Spleen (tissue), 11 donors: ENCODE results near the gene PTPN14. TPM values are rescaled to one million over a fixed set of nuclear protein-coding genes. Genes with fewer than 3 reads are reported as not detected.

ENCODE experiments used
- DNase-seq: peaks from one replicate; pipeline ENCODE4 v3.0.0-alpha.2; 2020
- H3K27ac ChIP-seq, 8 donors: fragments of 200-600 bp; sonication (generic) in 7 of 8; 1 replicate in 4 of 8; 2 replicates in 4 of 8; pipeline versions ENCODE4 v1.5.0 to v1.8.0; 2016 to 2021; ENCODE audit warnings: inconsistent platforms in 4 of 8, mild to moderate bottlenecking in 4 of 8, moderate library complexity in 1 of 8
- H3K27me3 ChIP-seq, 7 donors: fragments of 200-600 bp; sonication (generic) in 6 of 7; replicated peaks in 1 of 7; 1 replicate in 4 of 7; 2 replicates in 3 of 7; pipeline versions ENCODE4 v1.5.0 to v1.8.0; 2016 to 2021; ENCODE audit warnings: inconsistent platforms in 3 of 7, mild to moderate bottlenecking in 1 of 7
- H3K36me3 ChIP-seq, 6 donors: fragments of 200-600 bp; sonication (generic) in 5 of 6; 1 replicate in 4 of 6; 2 replicates in 2 of 6; pipeline versions ENCODE4 v1.5.0 to v1.8.0; 2016 to 2021; ENCODE audit warnings: inconsistent platforms in 2 of 6
- H3K4me1 ChIP-seq, 6 donors: fragments of 200-600 bp; sonication (generic) in 5 of 6; 1 replicate in 3 of 6; 2 replicates in 3 of 6; pipeline versions ENCODE4 v1.5.0 to v1.8.0; 2016 to 2021; ENCODE audit warnings: inconsistent platforms in 3 of 6
- H3K4me3 ChIP-seq, 8 donors: fragments of 200-600 bp; sonication (generic) in 7 of 8; 1 replicate in 4 of 8; 2 replicates in 4 of 8; pipeline versions ENCODE4 v1.5.0 to v1.8.0; 2016 to 2021; ENCODE audit warnings: inconsistent platforms in 4 of 8, mild to moderate bottlenecking in 4 of 8, moderate library complexity in 2 of 8
- H3K9me3 ChIP-seq, 8 donors: fragments of 200-600 bp; sonication (generic) in 7 of 8; 1 replicate in 4 of 8; 2 replicates in 4 of 8; pipeline versions ENCODE4 v1.5.0 to v1.8.0; 2016 to 2021; ENCODE audit warnings: inconsistent platforms in 4 of 8
- CTCF ChIP-seq, 11 experiments: fragments of 200-600 bp in 7 of 11; fragments of 450-650 bp in 4 of 11; sonication (generic) in 4 of 11; IDR thresholded peaks in 8 of 11; conservative IDR thresholded peaks in 3 of 11; 1 replicate in 7 of 11; 2 replicates in 4 of 11; pipeline versions ENCODE4 v1.4.0 to v1.8.0; 2016 to 2021; ENCODE audit warnings: antibody characterized with exemption in 11 of 11, inconsistent platforms in 4 of 11, mild to moderate bottlenecking in 1 of 11
- POLR2A ChIP-seq, 3 donors: fragments of 450-650 bp; IDR thresholded peaks; one replicate each; pipeline ENCODE4 v1.5.1; 2017; ENCODE audit warnings: antibody characterized with exemption in 3 of 3, mild to moderate bottlenecking in 1 of 3
- POLR2AphosphoS5 ChIP-seq, 3 donors: sonication (generic); formaldehyde crosslinking; IDR thresholded peaks; one replicate each; pipeline ENCODE4 v1.5.1; 2017; ENCODE audit warnings: antibody characterized with exemption in 3 of 3
- WGBS, 5 donors: extraction: QIAGEN DNeasy Blood & Tissue Kit in 3 of 5; methylation state at CpG; one replicate each; pipeline versions ENCODE4 v1.1.5 to v1.1.7; 2013 to 2018; 5-methylcytosine and 5-hydroxymethylcytosine counted together
- intact Hi-C: fragments of 100-400 bp; cut with DNase I; formaldehyde crosslinking; loops from one replicate; pipeline ENCODE4 v1.15.0; 2023; ENCODE audit warnings: low total_unique reads
- polyA plus RNA-seq, 3 donors: library from polyadenylated mRNA; stranded (reverse); fragments of 200-250 nt; gene quantifications; one replicate each; pipeline ENCODE4 v1.2.1, GENCODE V29; 2013
- total RNA-seq, 7 donors: library from RNA; depleted of rRNA in 3 of 7; stranded (reverse); fragments of >200 nt in 3 of 7; fragmentation: NEBNext Ultra II Directional in 4 of 7; extraction: Animal tissue kit (Norgen Biotek cat#: 25700) in 4 of 7; gene quantifications; one replicate each; pipeline versions ENCODE4 v1.1.0 to v1.2.1, GENCODE V29; 2016 to 2021
- donor health status: healthy with polysubstance abuse.
- donor health status: DM: no; HTN: no; CAD: no; lungs with moderate emphysema.
- donor health status: DM: no; HTN: no; CAD: no.
- donor health status: Bipolar disorder and iron deficiency.
- donor health status: healthy.
- donor health status: DM: no; HTN: no; CAD: no.
- donor health status: DM: yes; HTN: yes; CAD: no.

The PTPN14 gene
- total and polyA plus RNA-seq, 10 donors = 0.83 to 28.5 (median 16.8) TPM

- Histone ChIP-seq H3K9me3 (peaks cover 0 to 16% (median 8%) of the 10 kb centered on the region in 8 donors), H3K4me3 (no peak overlapping the region), H3K4me1 (peaks cover 0 to 3% (median 1%) of the 10 kb centered on the region in 6 donors), H3K27me3 (no peaks in the 10 kb centered on the region), H3K36me3 (peaks cover 0 to 23% (median 1%) of the 10 kb centered on the region in 6 donors), H3K27ac (no peak overlapping the region)
- TF ChIP-seq POLR2AphosphoS5 (IDR thresholded peaks at IDR 0.05) (no peak), POLR2A (IDR thresholded peaks at IDR 0.05) (no peak), CTCF (IDR thresholded peaks at IDR 0.05 in 8 of 11, conservative IDR thresholded peaks at IDR 0.05 in 3 of 11) (no peak)
- no peak for DNase-seq
- intact Hi-C loops = no loop called here
- 93 to 98% (median 97%) methylated on average over 5 of the region's 5 CpGs for WGBS, 5 donors
These were observed 202.4 kb downstream of the PTPN14 start for GRCh38 chr1:214349008-214349407.

GRCh38 chr1:214344897-214345296 is 206.5 kb downstream of the PTPN14 start:
- DNase-seq = no peak
- H3K27ac ChIP-seq = no peak overlapping the region
- peaks cover 0 to 18% (median 8%) of the 10 kb centered on the region in 8 donors for H3K9me3 ChIP-seq
- TF ChIP-seq CTCF (IDR thresholded peaks at IDR 0.05 in 8 of 11, conservative IDR thresholded peaks at IDR 0.05 in 3 of 11) (no peak), POLR2A (IDR thresholded peaks at IDR 0.05) (no peak), POLR2AphosphoS5 (IDR thresholded peaks at IDR 0.05) (no peak)
- no peaks in the 10 kb centered on the region for H3K27me3 ChIP-seq
- no peak overlapping the region for H3K4me3 ChIP-seq
- H3K4me1 ChIP-seq = peaks cover 0 to 3% (median 0%) of the 10 kb centered on the region in 6 donors
- intact Hi-C loops = no loop called here
- H3K36me3 ChIP-seq = peaks cover 0 to 34% (median 3%) of the 10 kb centered on the region in 6 donors

- H3K4me1 ChIP-seq = no peaks in the 10 kb centered on the region
- H3K4me3 ChIP-seq = no peak overlapping the region
- TF ChIP-seq POLR2A (IDR thresholded peaks at IDR 0.05) = no peak
- H3K36me3 ChIP-seq = peaks cover 0 to 58% (median 4%) of the 10 kb centered on the region in 6 donors
- H3K27me3 ChIP-seq = no peaks in the 10 kb centered on the region
- peaks cover 0 to 18% (median 8%) of the 10 kb centered on the region in 8 donors for H3K9me3 ChIP-seq
- H3K27ac ChIP-seq = no peak overlapping the region
- intact Hi-C loops = no loop called here
- no peak for DNase-seq
These were observed 208.9 kb downstream of the PTPN14 start for GRCh38 chr1:214342525-214342924.

GRCh38 chr1:214341932-214342331 is 209.5 kb downstream of the PTPN14 start:
- H3K27ac ChIP-seq = no peak overlapping the region
- H3K4me3 ChIP-seq = no peak overlapping the region
- 83 to 92% (median 88%) methylated on average over 3 of the region's 3 CpGs for WGBS, 5 donors
- no peaks in the 10 kb centered on the region for H3K27me3 ChIP-seq
- DNase-seq = no peak
- H3K36me3 ChIP-seq = peaks cover 0 to 64% (median 6%) of the 10 kb centered on the region in 6 donors
- H3K4me1 ChIP-seq = no peaks in the 10 kb centered on the region
- peaks cover 0 to 18% (median 8%) of the 10 kb centered on the region in 8 donors for H3K9me3 ChIP-seq
- no peak for TF ChIP-seq CTCF (IDR thresholded peaks at IDR 0.05 in 8 of 11, conservative IDR thresholded peaks at IDR 0.05 in 3 of 11)
- no peak for TF ChIP-seq POLR2A (IDR thresholded peaks at IDR 0.05)
- no peak for TF ChIP-seq POLR2AphosphoS5 (IDR thresholded peaks at IDR 0.05)
- intact Hi-C loops = no loop called here

GRCh38 chr1:214341459-214341858 is 209.9 kb downstream of the PTPN14 start:
- Histone ChIP-seq H3K27me3 (no peaks in the 10 kb centered on the region), H3K36me3 (peaks cover 0 to 64% (median 6%) of the 10 kb centered on the region in 6 donors), H3K27ac (no peak overlapping the region), H3K4me1 (no peaks in the 10 kb centered on the region), H3K9me3 (peaks cover 0 to 18% (median 8%) of the 10 kb centered on the region in 8 donors), H3K4me3 (no peak overlapping the region)
- DNase-seq = no peak
- intact Hi-C loops = no loop called here
- WGBS, 5 donors = 88 to 94% (median 92%) methylated on average over 3 of the region's 3 CpGs
- no peak for TF ChIP-seq POLR2AphosphoS5 (IDR thresholded peaks at IDR 0.05)
- no peak for TF ChIP-seq CTCF (IDR thresholded peaks at IDR 0.05 in 8 of 11, conservative IDR thresholded peaks at IDR 0.05 in 3 of 11)
- TF ChIP-seq POLR2A (IDR thresholded peaks at IDR 0.05) = no peak
